NT2/D1 (cell line): ENCODE data around the gene RNPC3.

Experiments
- SUZ12 ChIP-seq: IDR thresholded peaks from 2 replicates; pipeline ENCODE4 v1.6.1; 2011; ENCODE audit not compliant: insufficient read length, insufficient read depth; ENCODE audit errors: extremely low read depth
- YY1 ChIP-seq: IDR thresholded peaks from 2 replicates; pipeline ENCODE4 v1.6.1; 2011; ENCODE audit not compliant: insufficient read length, insufficient read depth
- ZNF274 ChIP-seq: IDR thresholded peaks from 2 replicates; pipeline ENCODE4 v1.6.1; 2011; ENCODE audit warnings: mild to moderate bottlenecking, low read depth, low read length

- TF ChIP-seq ZNF274 = no peak
- no peak for TF ChIP-seq YY1
- no peak for TF ChIP-seq SUZ12
Observed at GRCh38 chr1:103516283-103516682, 9.2 kb upstream of the RNPC3 start.
